SK-N-SH treated with all-trans-retinoic acid at 6 μM for 48 hours (cell line): ENCODE results near the gene ACOXL.

Source experiments
- ATAC-seq: fragments of 200-7000 bp; cut with Tn5 transposase; 3 replicates; pipeline ENCODE4 v1.9.1; 2020; ENCODE audit warnings: mild to moderate bottlenecking, moderate library complexity
- ARNTL ChIP-seq: fragments of 450-650 bp; formaldehyde crosslinking; IDR thresholded peaks from 2 replicates; pipeline ENCODE4 v1.5.0; 2020; ENCODE audit warnings: low read depth, mild to moderate bottlenecking, moderate library complexity, borderline replicate concordance
- CSDC2 ChIP-seq: fragments of 250-450 bp; sonication (Bioruptor Pico); IDR thresholded peaks from 2 replicates; pipeline ENCODE4 v1.5.0; 2020; ENCODE audit warnings: mild to moderate bottlenecking, moderate library complexity
- ESRRG ChIP-seq: fragments of 250-450 bp; sonication (Bioruptor Pico); IDR thresholded peaks from 2 replicates; pipeline ENCODE4 v1.6.1; 2021; ENCODE audit warnings: mild to moderate bottlenecking
- GLIS3 ChIP-seq: fragments of 250-450 bp; sonication (Bioruptor Pico); IDR thresholded peaks from 2 replicates; pipeline ENCODE4 v1.5.0; 2020; ENCODE audit warnings: mild to moderate bottlenecking, moderate library complexity
- ISL1 ChIP-seq: fragments of 250-450 bp; sonication (Bioruptor Pico); IDR thresholded peaks from 2 replicates; pipeline ENCODE4 v2.1.2; 2022; ENCODE audit warnings: mild to moderate bottlenecking, moderate library complexity
- OSR1 ChIP-seq: fragments of 250-450 bp; sonication (Bioruptor Pico); IDR thresholded peaks from 2 replicates; pipeline ENCODE4 v1.8.0; 2022; ENCODE audit warnings: moderate library complexity, mild to moderate bottlenecking, inconsistent platforms
- PPARA ChIP-seq: fragments of 250-450 bp; sonication (Bioruptor Pico); IDR thresholded peaks from 2 replicates; pipeline ENCODE4 v1.5.0; 2020; ENCODE audit warnings: mild to moderate bottlenecking, borderline replicate concordance
- RARB ChIP-seq: fragments of 250-450 bp; sonication (Bioruptor Pico); IDR thresholded peaks from 2 replicates; pipeline ENCODE4 v1.8.0; 2021; ENCODE audit warnings: mild to moderate bottlenecking, moderate library complexity
- SNAI2 ChIP-seq: fragments of 250-450 bp; sonication (Bioruptor Pico); IDR thresholded peaks from 2 replicates; pipeline ENCODE4 v1.5.0; 2020; ENCODE audit warnings: mild to moderate bottlenecking, moderate library complexity
- TCF4 ChIP-seq: fragments of 250-450 bp; sonication (Bioruptor Pico); IDR thresholded peaks from 2 replicates; pipeline ENCODE4 v1.8.0; 2021; ENCODE audit warnings: mild to moderate bottlenecking, moderate library complexity, borderline replicate concordance
- TOX ChIP-seq: fragments of 250-450 bp; sonication (Bioruptor Pico); IDR thresholded peaks from 2 replicates; pipeline ENCODE4 v1.8.0; 2021; ENCODE audit warnings: mild to moderate bottlenecking, moderate library complexity, borderline replicate concordance
- ZC3H10 ChIP-seq: fragments of 250-450 bp; sonication (Bioruptor Pico); IDR thresholded peaks from 2 replicates; pipeline ENCODE4 v1.5.1; 2021; ENCODE audit warnings: mild to moderate bottlenecking, moderate library complexity
- ZFP3 ChIP-seq: fragments of 250-450 bp; sonication (Bioruptor Pico); IDR thresholded peaks from 2 replicates; pipeline ENCODE4 v1.5.0; 2020; ENCODE audit warnings: mild to moderate bottlenecking, moderate library complexity
- ZFP30 ChIP-seq: fragments of 450-650 bp; formaldehyde crosslinking; IDR thresholded peaks from 2 replicates; pipeline ENCODE4 v1.5.0; 2022; ENCODE audit warnings: mild to moderate bottlenecking, moderate library complexity
- ZNF565 ChIP-seq: fragments of 450-650 bp; formaldehyde crosslinking; conservative IDR thresholded peaks from 2 replicates; pipeline ENCODE4 v1.5.0; 2020; ENCODE audit warnings: low read depth, mild to moderate bottlenecking, moderate library complexity
- ZNF70 ChIP-seq: fragments of 450-650 bp; formaldehyde crosslinking; IDR thresholded peaks from 2 replicates; pipeline ENCODE4 v1.5.0; 2020; ENCODE audit warnings: mild to moderate bottlenecking, moderate library complexity
- ZNF8 ChIP-seq: fragments of 450-650 bp; formaldehyde crosslinking; IDR thresholded peaks from 2 replicates; pipeline ENCODE4 v1.5.0; 2020; ENCODE audit warnings: mild to moderate bottlenecking, moderate library complexity
- TF ChIP-seq, protein P1 (sequence below): fragments of 250-450 bp; sonication (Bioruptor Pico); IDR thresholded peaks from 2 replicates; pipeline ENCODE4 v1.5.0; 2020; ENCODE audit warnings: mild to moderate bottlenecking, moderate library complexity
- TF ChIP-seq, protein P2 (sequence below): fragments of 250-450 bp; sonication (Bioruptor Pico); IDR thresholded peaks from 2 replicates; pipeline ENCODE4 v1.8.0; 2021; ENCODE audit warnings: low read depth, mild to moderate bottlenecking, moderate library complexity, borderline replicate concordance
- TF ChIP-seq, protein P3 (sequence below): fragments of 250-450 bp; sonication (Bioruptor Pico); IDR thresholded peaks from 2 replicates; pipeline ENCODE4 v1.5.1; 2021; ENCODE audit warnings: mild to moderate bottlenecking, moderate library complexity
- TF ChIP-seq, protein P4 (sequence below): fragments of 250-450 bp; sonication (Bioruptor Pico); IDR thresholded peaks from 2 replicates; pipeline ENCODE4 v1.5.1; 2020; ENCODE audit warnings: low read depth, mild to moderate bottlenecking, moderate library complexity
- TF ChIP-seq, protein P5 (sequence below): fragments of 250-450 bp; sonication (Bioruptor Pico); IDR thresholded peaks from 2 replicates; pipeline ENCODE4 v1.8.0; 2020; ENCODE audit warnings: mild to moderate bottlenecking, moderate library complexity, borderline replicate concordance

ACOXL gene

DNA sequence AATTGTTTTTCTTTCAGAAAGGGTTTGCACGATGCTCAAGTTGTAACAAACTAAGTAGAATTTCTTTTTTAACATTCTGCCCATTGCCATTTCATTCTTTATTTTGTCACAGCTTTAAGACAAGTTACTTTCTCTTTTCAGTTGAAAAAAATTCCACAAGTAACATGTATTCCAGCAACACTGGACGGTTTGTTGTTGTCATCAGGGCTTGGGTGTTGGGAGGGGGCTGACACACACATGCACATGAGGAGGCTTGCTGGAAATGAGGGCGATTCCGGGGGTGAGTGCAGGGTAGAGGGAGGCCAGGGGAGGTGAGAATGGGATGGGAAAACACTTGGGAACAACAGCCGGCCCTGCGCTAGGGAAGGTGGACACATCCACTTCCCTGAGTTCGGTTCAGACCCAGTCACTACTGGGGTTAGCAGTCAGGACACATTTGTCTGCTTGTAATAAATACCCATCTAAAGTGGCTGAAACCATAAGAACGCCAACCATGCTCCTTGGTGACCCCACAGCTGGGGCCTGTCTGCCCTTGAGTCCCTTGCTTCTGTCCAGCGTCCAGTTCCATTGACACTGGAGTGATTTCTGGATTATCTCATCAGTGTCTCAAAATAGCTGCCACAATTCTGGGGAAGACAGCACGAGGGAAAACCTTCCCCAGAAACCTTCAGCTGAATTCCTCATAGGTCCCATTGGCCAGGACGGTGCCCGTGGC lies 246.5 kb downstream of the ACOXL start:
- no peak for TF ChIP-seq SNAI2 (CRISPR knock-in tag)
- TF ChIP-seq ISL1 (CRISPR knock-in tag) = no peak
- TF ChIP-seq, protein P1, sequence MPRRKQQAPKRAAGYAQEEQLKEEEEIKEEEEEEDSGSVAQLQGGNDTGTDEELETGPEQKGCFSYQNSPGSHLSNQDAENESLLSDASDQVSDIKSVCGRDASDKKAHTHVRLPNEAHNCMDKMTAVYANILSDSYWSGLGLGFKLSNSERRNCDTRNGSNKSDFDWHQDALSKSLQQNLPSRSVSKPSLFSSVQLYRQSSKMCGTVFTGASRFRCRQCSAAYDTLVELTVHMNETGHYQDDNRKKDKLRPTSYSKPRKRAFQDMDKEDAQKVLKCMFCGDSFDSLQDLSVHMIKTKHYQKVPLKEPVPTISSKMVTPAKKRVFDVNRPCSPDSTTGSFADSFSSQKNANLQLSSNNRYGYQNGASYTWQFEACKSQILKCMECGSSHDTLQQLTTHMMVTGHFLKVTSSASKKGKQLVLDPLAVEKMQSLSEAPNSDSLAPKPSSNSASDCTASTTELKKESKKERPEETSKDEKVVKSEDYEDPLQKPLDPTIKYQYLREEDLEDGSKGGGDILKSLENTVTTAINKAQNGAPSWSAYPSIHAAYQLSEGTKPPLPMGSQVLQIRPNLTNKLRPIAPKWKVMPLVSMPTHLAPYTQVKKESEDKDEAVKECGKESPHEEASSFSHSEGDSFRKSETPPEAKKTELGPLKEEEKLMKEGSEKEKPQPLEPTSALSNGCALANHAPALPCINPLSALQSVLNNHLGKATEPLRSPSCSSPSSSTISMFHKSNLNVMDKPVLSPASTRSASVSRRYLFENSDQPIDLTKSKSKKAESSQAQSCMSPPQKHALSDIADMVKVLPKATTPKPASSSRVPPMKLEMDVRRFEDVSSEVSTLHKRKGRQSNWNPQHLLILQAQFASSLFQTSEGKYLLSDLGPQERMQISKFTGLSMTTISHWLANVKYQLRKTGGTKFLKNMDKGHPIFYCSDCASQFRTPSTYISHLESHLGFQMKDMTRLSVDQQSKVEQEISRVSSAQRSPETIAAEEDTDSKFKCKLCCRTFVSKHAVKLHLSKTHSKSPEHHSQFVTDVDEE = no peak
- no peak for TF ChIP-seq ZNF565 (CRISPR knock-in tag)
- TF ChIP-seq CSDC2 (CRISPR knock-in tag) = no peak
- no peak for TF ChIP-seq ZFP30 (CRISPR knock-in tag)
- TF ChIP-seq ZNF8 (CRISPR knock-in tag) = no peak
- no peak for TF ChIP-seq GLIS3
- TF ChIP-seq, protein P2, sequence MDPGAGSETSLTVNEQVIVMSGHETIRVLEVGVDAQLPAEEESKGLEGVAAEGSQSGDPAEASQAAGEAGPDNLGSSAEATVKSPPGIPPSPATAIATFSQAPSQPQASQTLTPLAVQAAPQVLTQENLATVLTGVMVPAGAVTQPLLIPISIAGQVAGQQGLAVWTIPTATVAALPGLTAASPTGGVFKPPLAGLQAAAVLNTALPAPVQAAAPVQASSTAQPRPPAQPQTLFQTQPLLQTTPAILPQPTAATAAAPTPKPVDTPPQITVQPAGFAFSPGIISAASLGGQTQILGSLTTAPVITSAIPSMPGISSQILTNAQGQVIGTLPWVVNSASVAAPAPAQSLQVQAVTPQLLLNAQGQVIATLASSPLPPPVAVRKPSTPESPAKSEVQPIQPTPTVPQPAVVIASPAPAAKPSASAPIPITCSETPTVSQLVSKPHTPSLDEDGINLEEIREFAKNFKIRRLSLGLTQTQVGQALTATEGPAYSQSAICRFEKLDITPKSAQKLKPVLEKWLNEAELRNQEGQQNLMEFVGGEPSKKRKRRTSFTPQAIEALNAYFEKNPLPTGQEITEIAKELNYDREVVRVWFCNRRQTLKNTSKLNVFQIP (CRISPR knock-in tag) = no peak
- no peak for TF ChIP-seq TOX (CRISPR knock-in tag)
- no peak for TF ChIP-seq OSR1 (CRISPR knock-in tag)
- no peak for TF ChIP-seq ESRRG (CRISPR knock-in tag)
- TF ChIP-seq ZNF70 (CRISPR knock-in tag) = no peak
- no peak for TF ChIP-seq ZFP3
- TF ChIP-seq, protein P3, sequence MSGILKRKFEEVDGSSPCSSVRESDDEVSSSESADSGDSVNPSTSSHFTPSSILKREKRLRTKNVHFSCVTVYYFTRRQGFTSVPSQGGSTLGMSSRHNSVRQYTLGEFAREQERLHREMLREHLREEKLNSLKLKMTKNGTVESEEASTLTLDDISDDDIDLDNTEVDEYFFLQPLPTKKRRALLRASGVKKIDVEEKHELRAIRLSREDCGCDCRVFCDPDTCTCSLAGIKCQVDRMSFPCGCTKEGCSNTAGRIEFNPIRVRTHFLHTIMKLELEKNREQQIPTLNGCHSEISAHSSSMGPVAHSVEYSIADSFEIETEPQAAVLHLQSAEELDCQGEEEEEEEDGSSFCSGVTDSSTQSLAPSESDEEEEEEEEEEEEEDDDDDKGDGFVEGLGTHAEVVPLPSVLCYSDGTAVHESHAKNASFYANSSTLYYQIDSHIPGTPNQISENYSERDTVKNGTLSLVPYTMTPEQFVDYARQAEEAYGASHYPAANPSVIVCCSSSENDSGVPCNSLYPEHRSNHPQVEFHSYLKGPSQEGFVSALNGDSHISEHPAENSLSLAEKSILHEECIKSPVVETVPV (CRISPR knock-in tag) = no peak
- no peak for TF ChIP-seq RARB (CRISPR knock-in tag)
- no peak for ATAC-seq

DNA sequence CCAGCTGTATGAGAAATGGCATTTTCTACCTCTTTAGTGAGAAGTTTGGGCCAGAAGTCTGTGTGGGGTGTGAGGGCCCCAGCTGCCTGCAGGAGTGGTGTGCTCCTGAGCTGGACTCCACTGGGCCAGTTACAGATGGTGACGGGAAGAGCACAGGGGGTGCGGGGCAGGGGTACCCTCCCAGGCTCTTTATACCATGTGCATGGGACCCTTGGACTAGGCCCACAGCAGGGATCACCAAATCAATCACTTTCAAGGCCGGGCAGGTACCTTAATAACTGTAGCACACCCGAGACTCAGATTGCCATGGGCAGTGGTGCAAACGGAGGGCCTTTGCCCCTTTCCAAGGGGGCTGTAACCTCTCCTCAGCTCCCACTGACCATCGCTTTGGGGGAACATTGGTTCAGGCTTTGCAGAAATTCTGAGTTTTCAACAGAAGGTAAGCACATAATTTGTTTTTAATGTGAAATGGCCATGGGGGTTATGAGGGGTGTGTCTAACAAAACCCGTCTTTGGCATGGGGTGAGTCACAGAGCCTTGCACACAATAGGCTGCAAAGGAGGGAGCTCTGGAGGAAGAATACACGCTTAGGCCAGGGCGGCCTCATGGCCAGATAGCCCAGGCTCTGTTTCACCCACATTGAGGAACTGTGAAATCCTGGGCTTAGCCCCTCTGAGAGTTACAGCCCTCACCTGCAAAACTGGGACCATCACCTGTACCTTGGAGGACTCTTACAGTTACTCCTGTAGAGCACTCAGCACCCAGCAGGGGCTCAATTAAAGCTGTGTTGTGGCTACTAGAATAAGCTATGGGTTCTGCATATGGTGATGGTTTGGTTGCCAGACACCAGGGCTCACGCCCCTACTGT lies 247.3 kb downstream of the ACOXL start:
- TF ChIP-seq, protein P4, sequence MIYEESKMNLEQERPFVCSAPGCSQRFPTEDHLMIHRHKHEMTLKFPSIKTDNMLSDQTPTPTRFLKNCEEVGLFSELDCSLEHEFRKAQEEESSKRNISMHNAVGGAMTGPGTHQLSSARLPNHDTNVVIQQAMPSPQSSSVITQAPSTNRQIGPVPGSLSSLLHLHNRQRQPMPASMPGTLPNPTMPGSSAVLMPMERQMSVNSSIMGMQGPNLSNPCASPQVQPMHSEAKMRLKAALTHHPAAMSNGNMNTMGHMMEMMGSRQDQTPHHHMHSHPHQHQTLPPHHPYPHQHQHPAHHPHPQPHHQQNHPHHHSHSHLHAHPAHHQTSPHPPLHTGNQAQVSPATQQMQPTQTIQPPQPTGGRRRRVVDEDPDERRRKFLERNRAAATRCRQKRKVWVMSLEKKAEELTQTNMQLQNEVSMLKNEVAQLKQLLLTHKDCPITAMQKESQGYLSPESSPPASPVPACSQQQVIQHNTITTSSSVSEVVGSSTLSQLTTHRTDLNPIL (CRISPR knock-in tag) = no peak
- no peak for TF ChIP-seq GLIS3
- no peak for TF ChIP-seq ZNF565 (CRISPR knock-in tag)
- TF ChIP-seq ZFP30 (CRISPR knock-in tag) = no peak
- TF ChIP-seq OSR1 (CRISPR knock-in tag) = no peak
- no peak for TF ChIP-seq TCF4 (CRISPR knock-in tag)
- no peak for TF ChIP-seq ZC3H10 (CRISPR knock-in tag)
- no peak for TF ChIP-seq ARNTL
- no peak for TF ChIP-seq PPARA (CRISPR knock-in tag)
- no peak for ATAC-seq

DNA sequence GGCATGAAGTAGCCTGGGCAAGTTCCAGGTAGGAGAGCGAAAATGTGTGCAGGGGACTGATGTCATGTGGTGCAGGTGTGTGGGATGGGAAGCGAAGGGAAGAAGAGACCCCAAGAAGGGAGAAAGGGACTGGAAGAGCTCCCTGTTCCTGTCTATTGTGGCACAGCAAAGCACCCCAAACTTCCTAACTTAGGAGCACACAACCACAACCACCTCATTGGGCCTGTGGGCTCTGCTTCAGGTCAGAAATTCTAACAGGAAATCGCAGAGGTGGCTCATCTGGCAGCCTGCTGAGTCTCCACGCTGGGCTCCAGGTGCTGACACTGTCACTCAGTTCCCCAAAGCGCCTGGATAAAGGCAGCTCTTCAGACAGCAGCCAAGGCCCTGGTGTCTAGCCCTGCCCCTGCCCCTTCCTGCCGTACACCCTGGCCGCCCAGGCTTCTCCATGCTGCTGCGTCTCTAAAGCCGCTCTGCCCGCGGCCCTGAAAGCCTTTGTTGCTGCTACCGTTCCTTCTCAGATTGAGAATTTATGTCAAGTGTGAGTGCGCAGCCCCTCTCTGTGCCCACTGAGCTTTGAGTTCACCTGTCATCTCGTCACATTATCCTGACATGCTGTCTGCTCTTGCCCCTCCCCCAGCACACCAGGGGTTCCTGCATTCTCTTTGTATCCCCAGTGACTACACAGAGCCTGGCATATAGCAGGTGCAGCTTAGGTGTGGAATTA lies 248.1 kb downstream of the ACOXL start:
- no peak for ATAC-seq
- TF ChIP-seq PPARA (CRISPR knock-in tag) = no peak
- TF ChIP-seq ZFP30 (CRISPR knock-in tag) = no peak
- no peak for TF ChIP-seq ZFP3
- TF ChIP-seq, protein P1 = no peak
- TF ChIP-seq, protein P5, sequence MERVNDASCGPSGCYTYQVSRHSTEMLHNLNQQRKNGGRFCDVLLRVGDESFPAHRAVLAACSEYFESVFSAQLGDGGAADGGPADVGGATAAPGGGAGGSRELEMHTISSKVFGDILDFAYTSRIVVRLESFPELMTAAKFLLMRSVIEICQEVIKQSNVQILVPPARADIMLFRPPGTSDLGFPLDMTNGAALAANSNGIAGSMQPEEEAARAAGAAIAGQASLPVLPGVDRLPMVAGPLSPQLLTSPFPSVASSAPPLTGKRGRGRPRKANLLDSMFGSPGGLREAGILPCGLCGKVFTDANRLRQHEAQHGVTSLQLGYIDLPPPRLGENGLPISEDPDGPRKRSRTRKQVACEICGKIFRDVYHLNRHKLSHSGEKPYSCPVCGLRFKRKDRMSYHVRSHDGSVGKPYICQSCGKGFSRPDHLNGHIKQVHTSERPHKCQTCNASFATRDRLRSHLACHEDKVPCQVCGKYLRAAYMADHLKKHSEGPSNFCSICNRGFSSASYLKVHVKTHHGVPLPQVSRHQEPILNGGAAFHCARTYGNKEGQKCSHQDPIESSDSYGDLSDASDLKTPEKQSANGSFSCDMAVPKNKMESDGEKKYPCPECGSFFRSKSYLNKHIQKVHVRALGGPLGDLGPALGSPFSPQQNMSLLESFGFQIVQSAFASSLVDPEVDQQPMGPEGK (CRISPR knock-in tag) = no peak
- no peak for TF ChIP-seq ZC3H10 (CRISPR knock-in tag)
- TF ChIP-seq ZNF8 (CRISPR knock-in tag) = no peak
- no peak for TF ChIP-seq ZNF565 (CRISPR knock-in tag)
- no peak for TF ChIP-seq OSR1 (CRISPR knock-in tag)
